ENCODE results near the gene POLR2J2. TPM values are rescaled to one million over a fixed set of nuclear protein-coding genes. Genes with fewer than 3 reads are reported as not detected.
"Not testable (repeated sequence)": the region's sequence is repeated elsewhere in the genome, so short reads cannot be mapped to it uniquely, and the experiment has no call there.

The POLR2J2 gene
- total RNA-seq (2014; rRNA removed; shearing (Covaris generic)): 0.27 and 1.4 TPM in 2 replicates

GRCh38 chr7:102671166-102671955 lies at the start of gene POLR2J2:
Gene POLR2J2 (minus strand): TSS chr7:102671663. CDS start chr7:102671601, 62 bp downstream.
- DNase-seq (ENCODE audit: low read depth): peak; percentile 92

- DNase-seq (ENCODE audit: low read depth): not testable (repeated sequence)
Observed at GRCh38 chr7:102718491-102718890, 47.0 kb upstream of the POLR2J2 start.

GRCh38 chr7:102715718-102716117 lies 44.3 kb upstream of the POLR2J2 start:
- DNase-seq (ENCODE audit: low read depth): not testable (repeated sequence)

GRCh38 chr7:102714774-102715522 lies 43.5 kb upstream of the POLR2J2 start:
- not testable (repeated sequence) for DNase-seq (ENCODE audit: low read depth)

GRCh38 chr7:102713691-102714080 lies 42.2 kb upstream of the POLR2J2 start:
- not testable (repeated sequence) for DNase-seq (ENCODE audit: low read depth)

GRCh38 chr7:102713011-102713690 lies 41.7 kb upstream of the POLR2J2 start:
- DNase-seq (ENCODE audit: low read depth): peak; percentile 14

GRCh38 chr7:102698962-102699750 lies 27.7 kb upstream of the POLR2J2 start:
- DNase-seq (ENCODE audit: low read depth): not testable (repeated sequence)

GRCh38 chr7:102697642-102698512 lies 26.4 kb upstream of the POLR2J2 start:
- not testable (repeated sequence) for DNase-seq (ENCODE audit: low read depth)

- not testable (repeated sequence) for DNase-seq (ENCODE audit: low read depth)
Observed at GRCh38 chr7:102696009-102696408, 24.5 kb upstream of the POLR2J2 start.

- DNase-seq (ENCODE audit: low read depth): not testable (repeated sequence)
Observed at GRCh38 chr7:102695033-102695552, 23.6 kb upstream of the POLR2J2 start.

- DNase-seq (ENCODE audit: low read depth): not testable (repeated sequence)
Observed at GRCh38 chr7:102694008-102694407, 22.5 kb upstream of the POLR2J2 start.

GRCh38 chr7:102690602-102691001 lies 19.1 kb upstream of the POLR2J2 start:
- DNase-seq (ENCODE audit: low read depth): not testable (repeated sequence)

GRCh38 chr7:102689436-102690282 lies 18.2 kb upstream of the POLR2J2 start:
- not testable (repeated sequence) for DNase-seq (ENCODE audit: low read depth)

GRCh38 chr7:102688299-102689036 lies 17.0 kb upstream of the POLR2J2 start:
- not testable (repeated sequence) for DNase-seq (ENCODE audit: low read depth)

- DNase-seq (ENCODE audit: low read depth): not testable (repeated sequence)
Observed at GRCh38 chr7:102682560-102682959, 11.1 kb upstream of the POLR2J2 start.

- not testable (repeated sequence) for DNase-seq (ENCODE audit: low read depth)
Observed at GRCh38 chr7:102680780-102681179, 9.3 kb upstream of the POLR2J2 start.

GRCh38 chr7:102675545-102675944 lies 4.1 kb upstream of the POLR2J2 start:
- DNase-seq (ENCODE audit: low read depth): not testable (repeated sequence)

- DNase-seq (ENCODE audit: low read depth): not testable (repeated sequence)
Observed at GRCh38 chr7:102673447-102674067, 2.1 kb upstream of the POLR2J2 start.
